WTC11 (cell line): ENCODE measurements around the gene LDLRAD3. TPM values are rescaled to one million over a fixed set of nuclear protein-coding genes. Genes with fewer than 3 reads are reported as not detected.

Experiments
- ATAC-seq: fragments of 200-7000 bp; cut with Tn5 transposase; 2 replicates; pipeline ENCODE4 v1.10.0; 2021; ENCODE audit warnings: mild to moderate bottlenecking, moderate library complexity
- CTCF ChIA-PET: fragments of 300-600 bp; sonication (Branson Sonifier 250); formaldehyde crosslinking; loops from one replicate; lab custom pipeline; 2021; ENCODE audit warnings: antibody characterized with exemption; lab: Charles Lee
- POLR2A ChIA-PET: fragments of 350-600 bp; sonication (Branson Sonifier 250); formaldehyde crosslinking; loops from one replicate; lab custom pipeline; 2021; ENCODE audit warnings: antibody characterized with exemption; lab: Charles Lee
- DNase-seq: peaks from one replicate; pipeline ENCODE4 v3.0.0; 2021; ENCODE audit warnings: low spot score
- H3K27ac Mint-ChIP-seq: 2 replicates; pipeline ENCODE4 v1.8.0; 2021; ENCODE audit warnings: mixed read lengths
- H3K27me3 Mint-ChIP-seq: 2 replicates; pipeline ENCODE4 v1.8.0; 2021; ENCODE audit warnings: low read depth, mild to moderate bottlenecking, moderate library complexity, mixed read lengths
- H3K36me3 Mint-ChIP-seq: 2 replicates; pipeline ENCODE4 v1.8.0; 2021; ENCODE audit warnings: mixed read lengths
- H3K4me1 Mint-ChIP-seq: 2 replicates; pipeline ENCODE4 v1.8.0; 2022; ENCODE audit warnings: mixed read lengths
- H3K4me3 Mint-ChIP-seq: 2 replicates; pipeline ENCODE4 v1.8.0; 2021; ENCODE audit warnings: mild to moderate bottlenecking, moderate library complexity, mixed read lengths
- H3K9me3 Mint-ChIP-seq: 2 replicates; pipeline ENCODE4 v1.8.0; 2021; ENCODE audit warnings: mixed read lengths
- ATF1 ChIP-seq: sonication (generic); formaldehyde crosslinking; IDR thresholded peaks from 2 replicates; pipeline ENCODE4 v1.8.1; 2023; ENCODE audit warnings: mild to moderate bottlenecking, moderate library complexity, missing genetic modification reagents
- CDX4 ChIP-seq: fragments of 250-450 bp; sonication (Bioruptor Pico); IDR thresholded peaks from 2 replicates; pipeline ENCODE4 v1.9.0; 2021; ENCODE audit warnings: moderate library complexity, mild to moderate bottlenecking, inconsistent platforms, borderline replicate concordance
- E2F1 ChIP-seq: sonication (generic); formaldehyde crosslinking; IDR thresholded peaks from 2 replicates; pipeline ENCODE4 v1.8.0; 2022; ENCODE audit warnings: mild to moderate bottlenecking, missing genetic modification reagents
- ERG ChIP-seq: fragments of 250-450 bp; sonication (Bioruptor Pico); IDR thresholded peaks from 2 replicates; pipeline ENCODE4 v1.8.0; 2021; ENCODE audit warnings: mild to moderate bottlenecking
- FOXK1 ChIP-seq: sonication (generic); formaldehyde crosslinking; IDR thresholded peaks from 2 replicates; pipeline ENCODE4 v1.8.0; 2022; ENCODE audit warnings: mild to moderate bottlenecking, moderate library complexity, missing genetic modification reagents
- FOXP1 ChIP-seq: sonication (generic); formaldehyde crosslinking; IDR thresholded peaks from 2 replicates; pipeline ENCODE4 v1.8.0; 2022; ENCODE audit warnings: missing genetic modification reagents, mild to moderate bottlenecking, moderate library complexity, borderline replicate concordance
- GTF2I ChIP-seq: fragments of 250-450 bp; sonication (Bioruptor Pico); conservative IDR thresholded peaks from 2 replicates; pipeline ENCODE4 v1.4.0; 2021; ENCODE audit warnings: mild to moderate bottlenecking
- JUN ChIP-seq: sonication (generic); formaldehyde crosslinking; IDR thresholded peaks from 2 replicates; pipeline ENCODE4 v1.8.0; 2023; ENCODE audit warnings: mild to moderate bottlenecking, missing genetic modification reagents
- MXD4 ChIP-seq: fragments of 250-450 bp; sonication (Bioruptor Pico); IDR thresholded peaks from 2 replicates; pipeline ENCODE4 v1.8.0; 2021; ENCODE audit warnings: mild to moderate bottlenecking, moderate library complexity, borderline replicate concordance
- MYBL2 ChIP-seq: sonication (generic); formaldehyde crosslinking; IDR thresholded peaks from 2 replicates; pipeline ENCODE4 v1.8.1; 2023; ENCODE audit warnings: mild to moderate bottlenecking, moderate library complexity, missing genetic modification reagents
- NFATC4 ChIP-seq: fragments of 250-450 bp; sonication (Bioruptor Pico); IDR thresholded peaks from 2 replicates; pipeline ENCODE4 v1.9.0; 2021; ENCODE audit warnings: mild to moderate bottlenecking
- NR3C1 ChIP-seq: sonication (generic); formaldehyde crosslinking; conservative IDR thresholded peaks from 2 replicates; pipeline ENCODE4 v1.8.1; 2023; ENCODE audit warnings: low read depth, mild to moderate bottlenecking, missing genetic modification reagents
- OVOL2 ChIP-seq: fragments of 250-450 bp; sonication (Bioruptor Pico); IDR thresholded peaks from 2 replicates; pipeline ENCODE4 v1.9.0; 2021; ENCODE audit warnings: mild to moderate bottlenecking, borderline replicate concordance
- PREB ChIP-seq: sonication (generic); formaldehyde crosslinking; IDR thresholded peaks from 2 replicates; pipeline ENCODE4 v1.8.1; 2022; ENCODE audit warnings: mild to moderate bottlenecking, missing genetic modification reagents, moderate library complexity, borderline replicate concordance
- SP1 ChIP-seq: sonication (generic); formaldehyde crosslinking; conservative IDR thresholded peaks from 2 replicates; pipeline ENCODE4 v1.8.1; 2022; ENCODE audit warnings: missing genetic modification reagents
- TCF7 ChIP-seq: sonication (generic); formaldehyde crosslinking; IDR thresholded peaks from 2 replicates; pipeline ENCODE4 v1.8.0; 2022; ENCODE audit warnings: mild to moderate bottlenecking, low read depth, missing genetic modification reagents, moderate library complexity
- ZNF121 ChIP-seq: sonication (generic); formaldehyde crosslinking; IDR thresholded peaks from 2 replicates; pipeline ENCODE4 v1.8.0; 2023; ENCODE audit warnings: missing genetic modification reagents
- ZNF138 ChIP-seq: sonication (generic); formaldehyde crosslinking; conservative IDR thresholded peaks from 2 replicates; pipeline ENCODE4 v1.8.1; 2022; ENCODE audit warnings: mild to moderate bottlenecking, moderate library complexity, missing genetic modification reagents
- ZNF263 ChIP-seq: sonication (generic); formaldehyde crosslinking; IDR thresholded peaks from 2 replicates; pipeline ENCODE4 v1.8.1; 2022; ENCODE audit warnings: low read depth, mild to moderate bottlenecking, moderate library complexity, missing genetic modification reagents
- ZNF396 ChIP-seq: fragments of 250-450 bp; sonication (Bioruptor Pico); IDR thresholded peaks from 2 replicates; pipeline ENCODE4 v1.8.0; 2021; ENCODE audit warnings: mild to moderate bottlenecking, moderate library complexity, borderline replicate concordance
- ZNF416 ChIP-seq: fragments of 250-450 bp; sonication (Bioruptor Pico); IDR thresholded peaks from 2 replicates; pipeline ENCODE4 v1.9.0; 2021; ENCODE audit warnings: mild to moderate bottlenecking, inconsistent platforms
- ZNF512 ChIP-seq: sonication (generic); formaldehyde crosslinking; IDR thresholded peaks from 2 replicates; pipeline ENCODE4 v1.8.1; 2022; ENCODE audit warnings: missing genetic modification reagents, borderline replicate concordance
- total RNA-seq: library from RNA; stranded (reverse); gene quantifications from 3 replicates; pipeline ENCODE4 v1.2.3, GENCODE V29; 2021
- TF ChIP-seq, protein P1 (sequence below): fragments of 200-600 bp; IDR thresholded peaks from 2 replicates; pipeline ENCODE4 v1.8.0; 2022; ENCODE audit warnings: antibody characterized with exemption
- TF ChIP-seq, protein P2 (sequence below): sonication (generic); formaldehyde crosslinking; IDR thresholded peaks from 2 replicates; pipeline ENCODE4 v1.8.1; 2023; ENCODE audit warnings: mild to moderate bottlenecking, missing genetic modification reagents, moderate library complexity
- TF ChIP-seq, protein P3 (sequence below): sonication (generic); formaldehyde crosslinking; IDR thresholded peaks from 2 replicates; pipeline ENCODE4 v1.8.0; 2023; ENCODE audit warnings: mild to moderate bottlenecking, missing genetic modification reagents

The LDLRAD3 gene
- total RNA-seq, 1 experiment from 2014 or later = 14.5 TPM

DNA sequence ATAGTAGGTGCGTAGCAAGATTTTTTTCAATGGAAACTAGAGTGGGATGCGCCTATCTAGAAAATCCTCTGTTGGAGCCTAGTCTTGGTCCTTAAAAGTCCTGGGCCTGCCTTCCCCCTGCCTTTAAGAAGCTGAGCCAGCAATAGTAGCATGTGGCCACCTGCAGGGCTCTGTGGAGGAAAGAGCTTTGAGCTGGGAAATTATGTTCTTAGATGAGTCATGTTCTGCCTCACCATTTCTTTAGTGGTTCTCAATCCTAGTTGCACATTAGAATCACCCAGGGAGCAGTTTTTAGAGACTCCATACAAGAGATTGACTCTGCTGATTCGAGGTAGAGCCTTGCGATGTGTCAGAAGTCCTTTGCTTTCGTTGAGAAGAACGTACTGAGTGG, 211.9 kb downstream of the LDLRAD3 start:
- Mint-ChIP-seq H3K4me1 (peaks cover 32% of the 10 kb centered on the region), H3K36me3 (no peaks in the 10 kb centered on the region), H3K27ac (peak overlapping the region; percentile 21; the same call in 1 of the 2 replicates), H3K4me3 (no peak overlapping the region), H3K27me3 (no peaks in the 10 kb centered on the region), H3K9me3 (no peaks in the 10 kb centered on the region)
- POLR2A ChIA-PET = no interaction called here
- CTCF ChIA-PET = interaction anchor here (0.7 to 3.7 kb wide), 16 partner anchors 10 to 356 kb away, joined by 3 to 45 read pairs (median 4); no protein-coding TSS in a partner anchor
- TF ChIP-seq OVOL2 (no peak), ZNF512 (CRISPR knock-in tag) (no peak), GTF2I (CRISPR knock-in tag) (no peak), NFATC4 (CRISPR knock-in tag) (no peak), ZNF416 (no peak), ZNF121 (CRISPR knock-in tag) (no peak), PREB (CRISPR knock-in tag) (no peak), ZNF263 (CRISPR knock-in tag) (no peak), ERG (CRISPR knock-in tag) (no peak), ZNF138 (no peak), FOXP1 (no peak)
- ATAC-seq (peak; percentile 52), DNase-seq (no peak)

DNA sequence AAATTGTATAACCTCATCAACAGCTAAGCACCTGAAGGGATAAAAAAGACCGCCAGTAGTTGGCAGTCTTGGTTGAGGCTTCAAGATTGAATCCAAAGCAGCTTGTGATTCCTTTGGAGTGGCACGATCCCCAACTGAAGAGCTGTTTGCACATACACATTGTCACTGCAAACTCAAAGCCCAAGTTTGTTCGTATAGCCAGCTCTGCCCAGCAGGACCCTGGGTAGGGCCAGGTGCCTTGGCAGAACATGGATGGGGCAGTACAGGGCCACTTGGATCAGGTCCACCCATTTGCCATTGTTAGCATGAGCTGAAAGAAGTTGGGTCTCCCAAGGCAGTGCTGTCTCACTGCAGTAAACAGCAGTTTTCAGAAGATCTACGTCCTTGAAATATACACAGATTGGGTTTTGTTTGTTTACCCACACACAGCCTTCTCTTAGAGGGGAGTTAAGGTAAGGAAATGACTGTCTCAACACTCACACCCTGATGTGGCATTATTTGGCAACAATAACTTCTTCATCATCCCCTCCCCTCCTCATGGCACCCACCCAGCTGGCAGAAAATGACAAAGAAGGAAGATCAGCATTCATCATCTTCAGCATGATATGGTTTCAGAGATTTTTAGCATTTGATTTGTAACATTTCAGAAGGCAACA, 212.4 kb downstream of the LDLRAD3 start:
- H3K4me1 Mint-ChIP-seq = peaks cover 32% of the 10 kb centered on the region
- TF ChIP-seq MXD4 = no peak
- TF ChIP-seq FOXK1 (CRISPR knock-in tag) = no peak
- TF ChIP-seq JUN = no peak
- TF ChIP-seq, protein P1, sequence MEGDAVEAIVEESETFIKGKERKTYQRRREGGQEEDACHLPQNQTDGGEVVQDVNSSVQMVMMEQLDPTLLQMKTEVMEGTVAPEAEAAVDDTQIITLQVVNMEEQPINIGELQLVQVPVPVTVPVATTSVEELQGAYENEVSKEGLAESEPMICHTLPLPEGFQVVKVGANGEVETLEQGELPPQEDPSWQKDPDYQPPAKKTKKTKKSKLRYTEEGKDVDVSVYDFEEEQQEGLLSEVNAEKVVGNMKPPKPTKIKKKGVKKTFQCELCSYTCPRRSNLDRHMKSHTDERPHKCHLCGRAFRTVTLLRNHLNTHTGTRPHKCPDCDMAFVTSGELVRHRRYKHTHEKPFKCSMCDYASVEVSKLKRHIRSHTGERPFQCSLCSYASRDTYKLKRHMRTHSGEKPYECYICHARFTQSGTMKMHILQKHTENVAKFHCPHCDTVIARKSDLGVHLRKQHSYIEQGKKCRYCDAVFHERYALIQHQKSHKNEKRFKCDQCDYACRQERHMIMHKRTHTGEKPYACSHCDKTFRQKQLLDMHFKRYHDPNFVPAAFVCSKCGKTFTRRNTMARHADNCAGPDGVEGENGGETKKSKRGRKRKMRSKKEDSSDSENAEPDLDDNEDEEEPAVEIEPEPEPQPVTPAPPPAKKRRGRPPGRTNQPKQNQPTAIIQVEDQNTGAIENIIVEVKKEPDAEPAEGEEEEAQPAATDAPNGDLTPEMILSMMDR = no peak
- TF ChIP-seq, protein P2, sequence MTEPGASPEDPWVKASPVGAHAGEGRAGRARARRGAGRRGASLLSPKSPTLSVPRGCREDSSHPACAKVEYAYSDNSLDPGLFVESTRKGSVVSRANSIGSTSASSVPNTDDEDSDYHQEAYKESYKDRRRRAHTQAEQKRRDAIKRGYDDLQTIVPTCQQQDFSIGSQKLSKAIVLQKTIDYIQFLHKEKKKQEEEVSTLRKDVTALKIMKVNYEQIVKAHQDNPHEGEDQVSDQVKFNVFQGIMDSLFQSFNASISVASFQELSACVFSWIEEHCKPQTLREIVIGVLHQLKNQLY = no peak
- no peak for TF ChIP-seq E2F1 (CRISPR knock-in tag)
- TF ChIP-seq CDX4 (CRISPR knock-in tag) = no peak
- no peak for TF ChIP-seq SP1 (CRISPR knock-in tag)
- TF ChIP-seq TCF7 (CRISPR knock-in tag) = no peak
- TF ChIP-seq, protein P3, sequence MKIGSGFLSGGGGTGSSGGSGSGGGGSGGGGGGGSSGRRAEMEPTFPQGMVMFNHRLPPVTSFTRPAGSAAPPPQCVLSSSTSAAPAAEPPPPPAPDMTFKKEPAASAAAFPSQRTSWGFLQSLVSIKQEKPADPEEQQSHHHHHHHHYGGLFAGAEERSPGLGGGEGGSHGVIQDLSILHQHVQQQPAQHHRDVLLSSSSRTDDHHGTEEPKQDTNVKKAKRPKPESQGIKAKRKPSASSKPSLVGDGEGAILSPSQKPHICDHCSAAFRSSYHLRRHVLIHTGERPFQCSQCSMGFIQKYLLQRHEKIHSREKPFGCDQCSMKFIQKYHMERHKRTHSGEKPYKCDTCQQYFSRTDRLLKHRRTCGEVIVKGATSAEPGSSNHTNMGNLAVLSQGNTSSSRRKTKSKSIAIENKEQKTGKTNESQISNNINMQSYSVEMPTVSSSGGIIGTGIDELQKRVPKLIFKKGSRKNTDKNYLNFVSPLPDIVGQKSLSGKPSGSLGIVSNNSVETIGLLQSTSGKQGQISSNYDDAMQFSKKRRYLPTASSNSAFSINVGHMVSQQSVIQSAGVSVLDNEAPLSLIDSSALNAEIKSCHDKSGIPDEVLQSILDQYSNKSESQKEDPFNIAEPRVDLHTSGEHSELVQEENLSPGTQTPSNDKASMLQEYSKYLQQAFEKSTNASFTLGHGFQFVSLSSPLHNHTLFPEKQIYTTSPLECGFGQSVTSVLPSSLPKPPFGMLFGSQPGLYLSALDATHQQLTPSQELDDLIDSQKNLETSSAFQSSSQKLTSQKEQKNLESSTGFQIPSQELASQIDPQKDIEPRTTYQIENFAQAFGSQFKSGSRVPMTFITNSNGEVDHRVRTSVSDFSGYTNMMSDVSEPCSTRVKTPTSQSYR (CRISPR knock-in tag) = no peak
- TF ChIP-seq ZNF396 = no peak
- TF ChIP-seq MYBL2 (CRISPR knock-in tag) = no peak
- TF ChIP-seq NR3C1 (CRISPR knock-in tag) = no peak
- TF ChIP-seq ATF1 (CRISPR knock-in tag) = no peak
- TF ChIP-seq OVOL2 = no peak

More for the DNA sequence above, 212.4 kb downstream of the LDLRAD3 start:
- ChIA-PET POLR2A (no interaction called here), CTCF (interaction anchor here (0.7 to 3.7 kb wide), 16 partner anchors 9 to 356 kb away, joined by 3 to 45 read pairs (median 4); no protein-coding TSS in a partner anchor)
- H3K4me3 Mint-ChIP-seq = no peak overlapping the region
- H3K9me3 Mint-ChIP-seq = no peaks in the 10 kb centered on the region
- no peaks in the 10 kb centered on the region for H3K27me3 Mint-ChIP-seq
- ATAC-seq (peak; percentile 28), DNase-seq (no peak)
- H3K27ac Mint-ChIP-seq = no peak overlapping the region
- H3K36me3 Mint-ChIP-seq = no peaks in the 10 kb centered on the region
